Cardiac muscle cell (in vitro differentiated cells and primary cell): Measurements from ENCODE around the gene YEATS2. TPM values are rescaled to one million over a fixed set of nuclear protein-coding genes. Genes with fewer than 3 reads are reported as not detected.

Source experiments
- DNase-seq, 2 donors: peaks; one replicate each; pipeline versions ENCODE4 v3.0.0 to v3.0.0-alpha.2; 2010 to 2017; ENCODE audit warnings: low read depth in 1 of 2, low spot score in 1 of 2
- H3K27ac ChIP-seq: fragments of 200-600 bp; sonication (generic); 2 replicates; pipeline ENCODE4 v1.5.1; 2016
- H3K27me3 ChIP-seq: fragments of 200-600 bp; sonication (generic); 2 replicates; pipeline ENCODE4 v1.6.0; 2016; ENCODE audit warnings: control low read depth
- H3K36me3 ChIP-seq: fragments of 200-600 bp; sonication (generic); 2 replicates; pipeline ENCODE4 v1.5.1; 2016; ENCODE audit warnings: control low read depth
- H3K4me1 ChIP-seq: fragments of 200-600 bp; sonication (generic); 2 replicates; pipeline ENCODE4 v1.8.1; 2017; ENCODE audit warnings: low read depth, mild to moderate bottlenecking, mixed run types
- H3K4me3 ChIP-seq: fragments of 200-600 bp; sonication (generic); 2 replicates; pipeline ENCODE4 v1.5.1; 2016; ENCODE audit warnings: mild to moderate bottlenecking
- H3K9me3 ChIP-seq: fragments of 200-600 bp; sonication (generic); 2 replicates; pipeline ENCODE4 v1.5.1; 2017; ENCODE audit warnings: low read depth, mild to moderate bottlenecking, control low read depth
- polyA plus RNA-seq: library from polyadenylated mRNA; unstranded; fragments of >200 nt; fragmentation: Nextera tagmentation; extraction: Ambion mirVana; gene quantifications from 2 replicates; pipeline ENCODE4 v1.2.1, GENCODE V29; 2016
- total RNA-seq: library from RNA; depleted of rRNA; stranded (reverse); fragments of >200 nt; gene quantifications from 2 replicates; pipeline ENCODE4 v1.2.3, GENCODE V29; 2016
- TF ChIP-seq, protein P1 (sequence below): IDR thresholded peaks from 2 replicates; pipeline ENCODE4 v1.5.1; 2012; ENCODE audit warnings: low read depth, mild to moderate bottlenecking, low read length

The YEATS2 gene
- total and polyA plus RNA-seq, 2 experiments from 2014 or later: 15.7 to 34.9 TPM

DNA sequence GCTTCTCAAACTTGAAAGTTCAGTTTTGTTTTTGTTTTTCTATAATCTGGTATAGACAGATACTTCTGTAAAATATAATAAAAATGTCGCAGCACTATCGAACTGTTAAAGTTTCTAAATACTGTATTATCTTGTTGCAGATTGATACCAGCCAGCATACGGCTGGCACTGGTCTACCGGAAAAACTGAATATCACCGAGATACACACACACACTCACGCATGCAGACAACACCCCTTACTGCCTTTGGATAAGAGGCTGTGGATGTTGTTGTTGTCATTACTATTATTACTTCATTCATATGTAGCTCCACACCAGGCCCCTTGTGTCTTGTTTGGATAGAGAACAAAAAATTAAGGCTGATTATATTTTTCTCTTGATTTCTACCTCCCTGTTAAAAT, 95.4 kb downstream of the YEATS2 start:
- Histone ChIP-seq H3K27ac (no peak overlapping the region), H3K4me3 (no peak overlapping the region), H3K36me3 (peaks cover 30% of the 10 kb centered on the region), H3K9me3 (no peaks in the 10 kb centered on the region), H3K27me3 (no peaks in the 10 kb centered on the region), H3K4me1 (no peaks in the 10 kb centered on the region)
- DNase-seq: no peak
- TF ChIP-seq, protein P1, sequence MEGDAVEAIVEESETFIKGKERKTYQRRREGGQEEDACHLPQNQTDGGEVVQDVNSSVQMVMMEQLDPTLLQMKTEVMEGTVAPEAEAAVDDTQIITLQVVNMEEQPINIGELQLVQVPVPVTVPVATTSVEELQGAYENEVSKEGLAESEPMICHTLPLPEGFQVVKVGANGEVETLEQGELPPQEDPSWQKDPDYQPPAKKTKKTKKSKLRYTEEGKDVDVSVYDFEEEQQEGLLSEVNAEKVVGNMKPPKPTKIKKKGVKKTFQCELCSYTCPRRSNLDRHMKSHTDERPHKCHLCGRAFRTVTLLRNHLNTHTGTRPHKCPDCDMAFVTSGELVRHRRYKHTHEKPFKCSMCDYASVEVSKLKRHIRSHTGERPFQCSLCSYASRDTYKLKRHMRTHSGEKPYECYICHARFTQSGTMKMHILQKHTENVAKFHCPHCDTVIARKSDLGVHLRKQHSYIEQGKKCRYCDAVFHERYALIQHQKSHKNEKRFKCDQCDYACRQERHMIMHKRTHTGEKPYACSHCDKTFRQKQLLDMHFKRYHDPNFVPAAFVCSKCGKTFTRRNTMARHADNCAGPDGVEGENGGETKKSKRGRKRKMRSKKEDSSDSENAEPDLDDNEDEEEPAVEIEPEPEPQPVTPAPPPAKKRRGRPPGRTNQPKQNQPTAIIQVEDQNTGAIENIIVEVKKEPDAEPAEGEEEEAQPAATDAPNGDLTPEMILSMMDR: no peak

DNA sequence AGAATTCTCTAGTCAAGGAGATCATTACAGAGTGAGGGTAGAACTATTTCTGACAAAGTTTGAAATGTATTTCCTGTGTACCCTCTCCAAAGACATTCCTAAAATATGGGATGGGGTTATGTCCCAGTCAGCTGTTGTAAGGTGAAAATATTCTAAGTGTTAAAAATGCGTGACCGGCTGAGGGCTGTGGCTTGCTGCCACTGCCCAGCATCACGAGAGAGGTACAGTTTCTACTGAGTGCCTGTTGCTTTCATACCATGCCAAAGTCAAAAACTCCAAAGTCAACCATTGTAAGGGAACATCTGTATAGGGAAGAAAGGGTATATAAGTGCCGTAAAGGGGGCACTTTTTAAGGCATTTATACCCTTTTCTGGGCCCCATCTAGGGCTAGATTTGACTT, 96.9 kb downstream of the YEATS2 start:
- DNase-seq: no peak
- H3K36me3 ChIP-seq: peaks cover 41% of the 10 kb centered on the region

DNA sequence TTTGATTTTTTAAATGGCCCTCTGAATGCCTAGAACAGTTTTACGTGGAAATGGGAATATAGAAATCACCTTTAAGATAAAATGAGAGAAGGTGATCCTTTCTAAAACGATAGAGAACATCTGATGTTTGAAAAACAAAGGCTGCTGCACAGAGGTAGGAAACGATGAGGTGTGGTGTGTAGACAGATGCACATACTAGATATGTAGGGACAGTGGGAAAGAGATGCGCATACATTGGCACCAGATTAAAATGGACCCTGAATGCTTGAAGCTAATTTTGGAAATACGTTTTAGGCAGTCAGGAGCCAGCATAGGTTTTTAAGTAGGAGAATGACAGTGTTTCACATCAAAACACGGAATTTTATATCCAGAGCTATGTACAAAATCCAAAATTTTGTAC, 98.8 kb downstream of the YEATS2 start:
- H3K9me3 ChIP-seq: no peaks in the 10 kb centered on the region
- H3K4me3 ChIP-seq: no peak overlapping the region
- DNase-seq: no peak
- no peaks in the 10 kb centered on the region for H3K27me3 ChIP-seq
- no peaks in the 10 kb centered on the region for H3K4me1 ChIP-seq
- TF ChIP-seq, protein P1: no peak
- no peak overlapping the region for H3K27ac ChIP-seq
- H3K36me3 ChIP-seq: peaks cover 44% of the 10 kb centered on the region

More for the DNA sequence above, 96.9 kb downstream of the YEATS2 start:
- H3K4me1 ChIP-seq: no peaks in the 10 kb centered on the region
- H3K4me3 ChIP-seq: no peak overlapping the region
- H3K27ac ChIP-seq: no peak overlapping the region
- TF ChIP-seq, protein P1: no peak
- H3K9me3 ChIP-seq: no peaks in the 10 kb centered on the region
- no peaks in the 10 kb centered on the region for H3K27me3 ChIP-seq

- DNase-seq: no peak
- no peak overlapping the region for H3K27ac ChIP-seq
- H3K4me1 ChIP-seq: no peaks in the 10 kb centered on the region
- TF ChIP-seq, protein P1: no peak
- no peaks in the 10 kb centered on the region for H3K9me3 ChIP-seq
- no peak overlapping the region for H3K4me3 ChIP-seq
- no peaks in the 10 kb centered on the region for H3K27me3 ChIP-seq
- peaks cover 50% of the 10 kb centered on the region for H3K36me3 ChIP-seq
Observed at GRCh38 chr3:183797996-183798395, 100.4 kb downstream of the YEATS2 start.

DNA sequence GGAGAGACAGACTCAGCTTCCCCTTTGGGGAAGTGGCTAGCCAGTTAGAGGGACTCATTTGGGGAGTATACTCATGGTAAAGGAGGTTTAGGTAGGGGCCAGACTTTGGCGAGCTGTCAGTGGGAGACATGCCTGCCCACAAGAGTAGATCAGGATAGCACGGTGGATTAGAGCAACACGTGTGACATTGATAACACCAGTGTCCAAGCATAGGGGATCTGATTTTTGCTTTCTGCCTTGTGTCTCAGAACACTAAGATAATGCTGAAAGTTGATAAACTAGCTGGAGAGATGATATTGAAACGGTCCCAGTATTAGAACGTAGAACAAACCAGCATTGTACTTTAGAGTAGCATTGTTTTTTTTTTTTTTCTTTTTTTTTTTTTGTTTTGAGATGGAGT, 101.9 kb downstream of the YEATS2 start:
- Histone ChIP-seq H3K9me3 (no peaks in the 10 kb centered on the region), H3K36me3 (peaks cover 61% of the 10 kb centered on the region), H3K27me3 (no peaks in the 10 kb centered on the region), H3K27ac (no peak overlapping the region), H3K4me3 (no peak overlapping the region), H3K4me1 (no peaks in the 10 kb centered on the region)
- DNase-seq: no peak
- TF ChIP-seq, protein P1: no peak
